ENCODE results near the gene SRXN1. TPM values are rescaled to one million over a fixed set of nuclear protein-coding genes. Genes with fewer than 3 reads are reported as not detected.

The SRXN1 gene
- polyA plus RNA-seq, 1 experiment, result 64.6 TPM

GRCh38 chr20:684676-685319 lies 31.8 kb upstream of the SRXN1 start:
- TF ChIP-seq, protein P1, sequence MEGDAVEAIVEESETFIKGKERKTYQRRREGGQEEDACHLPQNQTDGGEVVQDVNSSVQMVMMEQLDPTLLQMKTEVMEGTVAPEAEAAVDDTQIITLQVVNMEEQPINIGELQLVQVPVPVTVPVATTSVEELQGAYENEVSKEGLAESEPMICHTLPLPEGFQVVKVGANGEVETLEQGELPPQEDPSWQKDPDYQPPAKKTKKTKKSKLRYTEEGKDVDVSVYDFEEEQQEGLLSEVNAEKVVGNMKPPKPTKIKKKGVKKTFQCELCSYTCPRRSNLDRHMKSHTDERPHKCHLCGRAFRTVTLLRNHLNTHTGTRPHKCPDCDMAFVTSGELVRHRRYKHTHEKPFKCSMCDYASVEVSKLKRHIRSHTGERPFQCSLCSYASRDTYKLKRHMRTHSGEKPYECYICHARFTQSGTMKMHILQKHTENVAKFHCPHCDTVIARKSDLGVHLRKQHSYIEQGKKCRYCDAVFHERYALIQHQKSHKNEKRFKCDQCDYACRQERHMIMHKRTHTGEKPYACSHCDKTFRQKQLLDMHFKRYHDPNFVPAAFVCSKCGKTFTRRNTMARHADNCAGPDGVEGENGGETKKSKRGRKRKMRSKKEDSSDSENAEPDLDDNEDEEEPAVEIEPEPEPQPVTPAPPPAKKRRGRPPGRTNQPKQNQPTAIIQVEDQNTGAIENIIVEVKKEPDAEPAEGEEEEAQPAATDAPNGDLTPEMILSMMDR (IDR thresholded peaks at IDR 0.05; ENCODE audit: low read depth, low read length), result no peak
- Histone ChIP-seq H3K4me3 (ENCODE audit: low read depth, low read length) (no peak overlapping the region), H3K9me3 (ENCODE audit: control insufficient read depth, insufficient read depth, low read length) (no peaks in the 10 kb centered on the region), H3K27ac (ENCODE audit: low read depth, low read length) (no peak overlapping the region), H3K27me3 (ENCODE audit: control insufficient read depth, insufficient read depth, low read length) (peaks cover 16% of the 10 kb centered on the region)
- ChIA-PET CTCF (no interaction called here), POLR2A (no interaction called here)
- no peak for DNase-seq (ENCODE audit: low read depth, low spot score)

- H3K4me3 ChIP-seq (ENCODE audit: low read depth, low read length), result no peak overlapping the region
- TF ChIP-seq, protein P1 (IDR thresholded peaks at IDR 0.05; ENCODE audit: low read depth, low read length), result no peak
- no peak for DNase-seq (ENCODE audit: low read depth, low spot score)
- H3K27ac ChIP-seq (ENCODE audit: low read depth, low read length), result no peak overlapping the region
- no peaks in the 10 kb centered on the region for H3K9me3 ChIP-seq (ENCODE audit: control insufficient read depth, insufficient read depth, low read length)
- CTCF ChIA-PET, result interaction anchor here (1.1 kb wide), 1 partner anchor 15 kb away, joined by 3 read pairs; no protein-coding TSS in a partner anchor
- POLR2A ChIA-PET, result no interaction called here
- peaks cover 2% of the 10 kb centered on the region for H3K27me3 ChIP-seq (ENCODE audit: control insufficient read depth, insufficient read depth, low read length)
Measured at GRCh38 chr20:682123-682522, 29.1 kb upstream of the SRXN1 start.

DNA sequence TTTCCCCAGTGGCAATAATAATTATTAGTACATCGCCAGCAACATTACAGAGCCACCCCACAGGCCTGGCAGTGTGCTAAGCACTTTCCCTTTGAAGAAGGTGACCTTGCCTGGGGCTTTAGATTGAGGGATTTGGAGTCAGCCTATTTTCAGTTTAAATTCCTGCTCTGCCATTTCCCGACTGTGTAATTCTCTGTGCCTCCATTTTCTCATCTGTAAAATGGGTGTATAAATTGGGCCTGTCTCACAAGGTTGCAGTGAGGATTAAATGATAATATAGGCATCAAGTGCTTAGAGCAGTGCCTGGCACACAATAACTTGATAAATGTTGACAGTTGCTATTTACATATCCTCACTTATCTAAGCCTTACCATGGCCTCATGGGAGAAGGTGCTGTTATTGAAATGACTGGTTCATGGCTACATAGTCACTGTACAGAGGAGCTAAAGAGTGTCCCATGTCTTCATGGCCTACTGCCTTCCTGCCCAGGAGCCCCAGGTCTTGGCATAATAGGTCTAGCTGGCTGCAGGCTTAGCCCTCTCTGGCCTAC lies 27.7 kb upstream of the SRXN1 start:
- Histone ChIP-seq H3K9me3 (ENCODE audit: control insufficient read depth, insufficient read depth, low read length) (no peaks in the 10 kb centered on the region; the same call in 1 of the 2 replicates), H3K27ac (ENCODE audit: low read depth, low read length) (no peak overlapping the region), H3K4me3 (ENCODE audit: low read depth, low read length) (no peak overlapping the region), H3K27me3 (ENCODE audit: control insufficient read depth, insufficient read depth, low read length) (peaks cover 14% of the 10 kb centered on the region)
- ChIA-PET POLR2A (no interaction called here), CTCF (no interaction called here)
- TF ChIP-seq, protein P1 (IDR thresholded peaks at IDR 0.05; ENCODE audit: low read depth, low read length), result no peak
- DNase-seq (ENCODE audit: low read depth, low spot score), result no peak

- TF ChIP-seq, protein P1 (IDR thresholded peaks at IDR 0.05; ENCODE audit: low read depth, low read length), result no peak
- no peak overlapping the region for H3K27ac ChIP-seq (ENCODE audit: low read depth, low read length)
- DNase-seq (ENCODE audit: low read depth, low spot score), result no peak
- H3K27me3 ChIP-seq (ENCODE audit: control insufficient read depth, insufficient read depth, low read length), result peaks cover 35% of the 10 kb centered on the region
- no peaks in the 10 kb centered on the region; the same call in 1 of the 2 replicates for H3K9me3 ChIP-seq (ENCODE audit: control insufficient read depth, insufficient read depth, low read length)
- POLR2A ChIA-PET, result no interaction called here
- CTCF ChIA-PET, result no interaction called here
- H3K4me3 ChIP-seq (ENCODE audit: low read depth, low read length), result no peak overlapping the region
Measured at GRCh38 chr20:677957-678356, 25.0 kb upstream of the SRXN1 start.

- POLR2A ChIA-PET, result no interaction called here
- H3K27ac ChIP-seq (ENCODE audit: low read depth, low read length), result no peak overlapping the region
- H3K9me3 ChIP-seq (ENCODE audit: control insufficient read depth, insufficient read depth, low read length), result no peaks in the 10 kb centered on the region; the same call in 1 of the 2 replicates
- H3K4me3 ChIP-seq (ENCODE audit: low read depth, low read length), result no peak overlapping the region
- peaks cover 44% of the 10 kb centered on the region for H3K27me3 ChIP-seq (ENCODE audit: control insufficient read depth, insufficient read depth, low read length)
- CTCF ChIA-PET, result no interaction called here
- no peak for DNase-seq (ENCODE audit: low read depth, low spot score)
- TF ChIP-seq, protein P1 (IDR thresholded peaks at IDR 0.05; ENCODE audit: low read depth, low read length), result no peak
Measured at GRCh38 chr20:676967-677366, 24.0 kb upstream of the SRXN1 start.

Data from AG04450 (cell line).